Retinal pigment epithelial cell (primary cell): ENCODE data around the gene TMEFF1.

ENCODE experiments used
- DNase-seq: peaks from one replicate; pipeline ENCODE4 v3.0.0-alpha.2; 2010; ENCODE audit warnings: low read depth
- H3K4me3 ChIP-seq: 2 replicates; pipeline ENCODE4 v1.5.1; 2011; ENCODE audit warnings: mild to moderate bottlenecking, low read length, control low read depth, moderate library complexity
- TF ChIP-seq, protein P1 (sequence below): conservative IDR thresholded peaks from 2 replicates; pipeline ENCODE4 v1.5.1; 2011; ENCODE audit warnings: low read depth, low read length, control low read depth, inconsistent platforms

Gene TMEFF1

DNA sequence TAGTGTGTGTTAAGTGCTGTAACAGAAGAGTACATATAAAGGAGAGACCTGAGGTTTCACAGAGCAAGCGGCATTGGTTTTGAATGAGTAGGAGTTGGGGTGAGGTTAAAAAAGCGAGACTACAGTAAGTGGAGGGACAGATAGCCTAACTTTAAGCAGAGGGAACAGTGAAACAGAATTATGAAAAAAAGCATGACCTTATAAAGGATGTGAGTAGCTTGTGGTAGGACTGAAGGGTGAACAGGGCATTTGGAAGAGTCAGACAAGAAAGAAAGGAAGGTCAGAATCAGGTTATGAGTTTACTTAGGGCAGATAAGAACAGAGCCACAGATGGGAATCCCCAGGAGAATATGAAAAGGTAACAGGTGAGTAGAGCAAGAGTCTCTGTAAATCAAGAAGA is 23.5 kb upstream of the TMEFF1 start:
- DNase-seq: no peak
- no peak overlapping the region for H3K4me3 ChIP-seq
- TF ChIP-seq, protein P1, sequence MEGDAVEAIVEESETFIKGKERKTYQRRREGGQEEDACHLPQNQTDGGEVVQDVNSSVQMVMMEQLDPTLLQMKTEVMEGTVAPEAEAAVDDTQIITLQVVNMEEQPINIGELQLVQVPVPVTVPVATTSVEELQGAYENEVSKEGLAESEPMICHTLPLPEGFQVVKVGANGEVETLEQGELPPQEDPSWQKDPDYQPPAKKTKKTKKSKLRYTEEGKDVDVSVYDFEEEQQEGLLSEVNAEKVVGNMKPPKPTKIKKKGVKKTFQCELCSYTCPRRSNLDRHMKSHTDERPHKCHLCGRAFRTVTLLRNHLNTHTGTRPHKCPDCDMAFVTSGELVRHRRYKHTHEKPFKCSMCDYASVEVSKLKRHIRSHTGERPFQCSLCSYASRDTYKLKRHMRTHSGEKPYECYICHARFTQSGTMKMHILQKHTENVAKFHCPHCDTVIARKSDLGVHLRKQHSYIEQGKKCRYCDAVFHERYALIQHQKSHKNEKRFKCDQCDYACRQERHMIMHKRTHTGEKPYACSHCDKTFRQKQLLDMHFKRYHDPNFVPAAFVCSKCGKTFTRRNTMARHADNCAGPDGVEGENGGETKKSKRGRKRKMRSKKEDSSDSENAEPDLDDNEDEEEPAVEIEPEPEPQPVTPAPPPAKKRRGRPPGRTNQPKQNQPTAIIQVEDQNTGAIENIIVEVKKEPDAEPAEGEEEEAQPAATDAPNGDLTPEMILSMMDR: no peak

GRCh38 chr9:100452894-100453293 is 20.1 kb upstream of the TMEFF1 start:
- no peak overlapping the region for H3K4me3 ChIP-seq
- TF ChIP-seq, protein P1: no peak
- no peak for DNase-seq

DNA sequence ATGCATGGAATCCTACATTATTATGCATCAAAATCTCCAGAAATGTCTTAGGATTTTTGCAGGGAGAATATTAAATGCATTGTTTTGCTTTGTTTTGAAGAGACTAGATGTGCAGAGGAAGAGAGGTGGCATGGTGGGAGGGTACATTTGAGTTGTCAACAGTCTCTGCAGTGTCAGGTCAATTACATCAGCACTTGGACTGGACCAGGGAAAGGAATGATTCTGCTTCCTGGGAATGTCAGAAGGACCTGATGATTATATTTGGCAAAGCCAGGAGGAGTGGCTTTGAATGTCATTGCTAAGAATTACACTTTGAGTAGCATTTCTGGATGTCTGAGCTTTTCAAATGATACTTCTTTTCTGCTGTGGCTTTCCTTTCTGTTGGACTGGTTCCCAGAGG is 17.5 kb upstream of the TMEFF1 start:
- no peak for DNase-seq
- no peak overlapping the region for H3K4me3 ChIP-seq
- TF ChIP-seq, protein P1: no peak

- H3K4me3 ChIP-seq: no peak overlapping the region
- TF ChIP-seq, protein P1: no peak
- DNase-seq: no peak
Observed at GRCh38 chr9:100457517-100457916, 15.4 kb upstream of the TMEFF1 start.

GRCh38 chr9:100459963-100460362 is 13.0 kb upstream of the TMEFF1 start:
- no peak for DNase-seq
- no peak overlapping the region for H3K4me3 ChIP-seq

GRCh38 chr9:100465274-100465673 is 7.7 kb upstream of the TMEFF1 start:
- TF ChIP-seq, protein P1: no peak

More at GRCh38 chr9:100459963-100460362, 13.0 kb upstream of the TMEFF1 start:
- TF ChIP-seq, protein P1: no peak

GRCh38 chr9:100465761-100466160 is 7.2 kb upstream of the TMEFF1 start:
- no peak overlapping the region for H3K4me3 ChIP-seq
- TF ChIP-seq, protein P1: no peak
- no peak for DNase-seq

More at GRCh38 chr9:100465274-100465673, 7.7 kb upstream of the TMEFF1 start:
- no peak overlapping the region for H3K4me3 ChIP-seq
- no peak for DNase-seq
